Esophagus muscularis mucosa (tissue), 4 donors: ENCODE data around the gene OR2B2. TPM values are rescaled to one million over a fixed set of nuclear protein-coding genes. Genes with fewer than 3 reads are reported as not detected.

Experiments used
- DNase-seq: peaks from one replicate; pipeline ENCODE4 v3.0.0-alpha.2; 2017; ENCODE audit errors: extremely low spot score
- H3K27ac ChIP-seq, 4 donors: fragments of 200-600 bp; sonication (generic); replicated peaks in 1 of 4; 1 replicate in 3 of 4; 2 replicates in 1 of 4; pipeline ENCODE4 v1.5.1; 2016 to 2019; ENCODE audit warnings: mild to moderate bottlenecking in 1 of 4
- H3K27me3 ChIP-seq, 4 donors: fragments of 200-600 bp; sonication (generic); one replicate each; pipeline versions ENCODE4 v1.5.1 to v1.6.0; 2016 to 2019
- H3K36me3 ChIP-seq, 4 donors: fragments of 200-600 bp; sonication (generic); one replicate each; pipeline ENCODE4 v1.5.1; 2016 to 2019
- H3K4me1 ChIP-seq, 4 donors: fragments of 200-600 bp; sonication (generic); one replicate each; pipeline ENCODE4 v1.5.1; 2016 to 2019
- H3K4me3 ChIP-seq, 4 donors: fragments of 200-600 bp; sonication (generic); 1 replicate in 2 of 4; 2 replicates in 2 of 4; pipeline ENCODE4 v1.5.1; 2016 to 2019; ENCODE audit warnings: mild to moderate bottlenecking in 4 of 4, moderate library complexity in 1 of 4
- H3K9me3 ChIP-seq, 4 donors: fragments of 200-600 bp; sonication (generic); 1 replicate in 3 of 4; 2 replicates in 1 of 4; pipeline ENCODE4 v1.5.1; 2016 to 2019
- CTCF ChIP-seq, 3 experiments: fragments of 200-600 bp in 2 of 3; fragments of 450-650 bp in 1 of 3; sonication (generic) in 2 of 3; IDR thresholded peaks; one replicate each; pipeline ENCODE4 v1.5.1; 2017 to 2019; ENCODE audit warnings: antibody characterized with exemption in 3 of 3, mild to moderate bottlenecking in 2 of 3, moderate library complexity in 1 of 3
- EP300 ChIP-seq: sonication (generic); formaldehyde crosslinking; IDR thresholded peaks from one replicate; pipeline ENCODE4 v1.6.1; 2017; ENCODE audit warnings: antibody characterized with exemption
- POLR2A ChIP-seq: fragments of 450-650 bp; IDR thresholded peaks from one replicate; pipeline ENCODE4 v1.6.1; 2017; ENCODE audit warnings: antibody characterized with exemption, moderate library complexity, mild to moderate bottlenecking, low read depth
- POLR2AphosphoS5 ChIP-seq, 2 donors: sonication (generic); formaldehyde crosslinking; IDR thresholded peaks; one replicate each; pipeline ENCODE4 v1.6.1; 2017; ENCODE audit warnings: antibody characterized with exemption in 2 of 2
- WGBS: methylation state at CpG from one replicate; pipeline ENCODE4 v1.1.5; 2018; 5-methylcytosine and 5-hydroxymethylcytosine counted together
- intact Hi-C: fragments of 100-400 bp; cut with DNase I; formaldehyde crosslinking; loops from one replicate; pipeline ENCODE4 v1.15.1; 2023
- total RNA-seq, 4 donors: library from RNA; depleted of rRNA; stranded (reverse); fragments of >200 nt; gene quantifications; one replicate each; pipeline versions ENCODE4 v1.1.0 to v1.2.1, GENCODE V29; 2016

OR2B2 gene
- total RNA-seq, 4 donors from 2014 or later = not detected

DNA sequence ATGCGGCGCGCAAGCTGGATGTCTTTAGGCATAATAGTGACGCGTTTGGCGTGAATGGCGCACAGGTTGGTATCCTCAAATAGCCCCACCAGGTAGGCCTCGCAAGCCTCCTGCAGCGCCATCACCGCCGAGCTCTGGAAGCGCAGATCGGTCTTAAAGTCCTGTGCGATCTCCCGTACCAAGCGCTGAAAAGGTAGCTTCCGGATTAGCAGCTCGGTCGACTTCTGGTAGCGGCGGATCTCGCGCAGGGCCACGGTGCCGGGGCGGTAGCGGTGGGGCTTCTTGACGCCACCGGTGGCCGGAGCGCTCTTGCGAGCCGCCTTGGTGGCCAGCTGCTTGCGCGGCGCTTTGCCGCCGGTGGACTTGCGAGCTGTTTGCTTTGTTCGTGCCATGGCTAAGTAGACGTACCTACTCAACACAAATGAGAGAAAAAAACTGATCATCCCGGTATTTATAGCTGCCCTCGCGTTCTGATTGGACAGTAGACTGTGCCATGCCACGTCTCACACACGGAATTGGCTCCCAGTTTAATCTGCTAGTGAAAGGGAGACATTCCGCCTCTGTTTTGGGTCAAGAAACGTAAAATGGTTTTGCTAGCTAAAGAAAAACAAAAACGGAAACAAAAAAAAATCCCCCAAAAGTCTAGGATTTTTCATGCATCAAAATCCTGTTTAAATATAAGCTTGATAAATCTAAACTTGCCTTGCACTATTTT lies 40.1 kb downstream of the OR2B2 start:
- TF ChIP-seq EP300 (no peak), POLR2AphosphoS5 (IDR thresholded peaks at IDR 0.05) (peak; percentile 78 to 87), CTCF (IDR thresholded peaks at IDR 0.05) (no peak), POLR2A (peak; percentile 53)
- 1% methylated on average over 48 of the region's 49 CpGs for WGBS
- intact Hi-C loops = no loop called here

DNA sequence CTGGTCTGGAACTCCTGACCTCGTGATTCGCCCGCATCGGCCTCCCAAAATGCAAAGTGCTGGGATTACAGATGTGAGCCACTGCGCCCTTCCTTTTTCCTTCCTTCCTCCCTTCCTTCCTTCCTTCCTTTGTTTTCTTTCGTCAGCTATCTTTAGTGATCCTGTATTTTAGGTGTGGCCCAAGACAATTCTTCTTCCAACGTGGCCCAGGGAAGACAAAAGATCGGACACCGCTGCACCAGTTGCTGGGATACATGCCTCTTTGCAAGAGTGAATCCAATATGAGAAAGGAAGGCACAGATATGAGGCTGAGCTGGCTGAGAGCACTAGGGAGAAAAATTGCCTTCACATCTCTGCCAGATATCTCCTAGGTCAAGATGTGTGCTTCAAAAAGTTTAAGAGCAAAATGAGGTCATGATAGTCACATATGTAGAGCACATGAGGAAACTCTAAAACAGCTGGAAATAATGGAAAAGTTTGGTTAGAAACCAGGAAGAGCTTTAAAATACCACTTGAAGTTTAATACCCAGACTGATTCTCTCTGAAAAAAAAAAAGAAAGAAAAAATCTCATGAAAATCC lies 41.8 kb downstream of the OR2B2 start:
- H3K4me3 ChIP-seq = no peak overlapping the region
- TF ChIP-seq POLR2AphosphoS5 (IDR thresholded peaks at IDR 0.05) (no peak), POLR2A (no peak), EP300 (no peak), CTCF (IDR thresholded peaks at IDR 0.05) (no peak)
- H3K9me3 ChIP-seq = no peaks in the 10 kb centered on the region
- WGBS = 88% methylated on average over 9 of the region's 9 CpGs
- peaks cover 0 to 89% (median 58%) of the 10 kb centered on the region in 4 donors for H3K27me3 ChIP-seq
- H3K4me1 ChIP-seq = peaks cover 29 to 49% (median 44%) of the 10 kb centered on the region in 4 donors
- intact Hi-C loops = no loop called here
- no peak for DNase-seq
- H3K27ac ChIP-seq = no peak overlapping the region
- H3K36me3 ChIP-seq = no peaks in the 10 kb centered on the region

More for the DNA sequence above, 40.1 kb downstream of the OR2B2 start:
- no peak for DNase-seq
- Histone ChIP-seq H3K9me3 (no peaks in the 10 kb centered on the region), H3K4me3 (peak overlapping the region; percentile 49 to 63 (median 51)), H3K27me3 (peaks cover 0 to 85% (median 51%) of the 10 kb centered on the region in 4 donors), H3K27ac (peak overlapping the region; percentile 16 to 63 (median 56)), H3K4me1 (peaks cover 12 to 32% (median 27%) of the 10 kb centered on the region in 4 donors), H3K36me3 (no peaks in the 10 kb centered on the region)

DNA sequence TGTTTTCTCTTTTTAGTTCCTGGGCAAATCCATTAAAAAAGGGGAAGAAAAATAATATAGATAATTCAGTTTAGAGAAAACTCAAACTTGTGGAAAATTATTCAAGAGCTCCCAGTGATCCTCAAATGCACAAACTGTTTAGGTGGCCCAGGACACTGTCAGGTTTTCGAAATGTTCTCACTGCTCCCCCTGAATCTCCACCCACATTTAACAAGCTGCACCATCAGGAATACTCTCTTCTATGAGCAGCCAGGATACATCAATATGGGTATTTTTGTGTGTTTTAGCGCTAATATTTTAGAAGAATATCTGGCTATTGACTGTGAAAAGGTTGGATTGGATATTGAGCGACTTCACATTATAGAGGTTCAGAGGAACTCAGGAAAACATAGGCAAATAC lies 43.9 kb downstream of the OR2B2 start:
- Histone ChIP-seq H3K4me3 (no peak overlapping the region), H3K9me3 (no peaks in the 10 kb centered on the region), H3K4me1 (peaks cover 39 to 56% (median 51%) of the 10 kb centered on the region in 4 donors), H3K27me3 (peaks cover 0 to 77% (median 52%) of the 10 kb centered on the region in 4 donors), H3K36me3 (no peaks in the 10 kb centered on the region), H3K27ac (no peak overlapping the region)
- no peak for TF ChIP-seq POLR2AphosphoS5 (IDR thresholded peaks at IDR 0.05)
- TF ChIP-seq EP300 = no peak
- no peak for TF ChIP-seq CTCF (IDR thresholded peaks at IDR 0.05)
- TF ChIP-seq POLR2A = no peak
- WGBS = 80% methylated on average over 3 of the region's 3 CpGs
- intact Hi-C loops = no loop called here
- DNase-seq = no peak

DNA sequence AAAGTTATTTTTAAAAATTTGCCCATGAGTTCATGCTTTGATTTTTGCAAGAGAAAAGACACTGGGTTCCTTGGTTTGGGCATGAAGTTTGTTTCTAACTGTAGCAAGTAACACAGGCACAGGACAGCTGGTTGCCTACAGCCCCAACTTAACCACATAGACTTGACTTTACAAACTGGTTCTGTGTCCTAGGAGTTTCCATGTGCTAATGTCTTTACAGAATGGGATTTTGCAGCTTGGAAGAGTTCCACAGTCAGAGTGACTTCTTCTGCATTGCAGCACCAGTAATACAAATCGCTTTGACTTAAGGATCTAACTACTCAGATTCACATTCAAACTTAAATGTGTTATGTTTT lies 44.3 kb downstream of the OR2B2 start:
- DNase-seq = no peak
- intact Hi-C loops = no loop called here
- Histone ChIP-seq H3K27ac (no peak overlapping the region), H3K4me1 (peaks cover 39 to 52% (median 47%) of the 10 kb centered on the region in 4 donors), H3K36me3 (no peaks in the 10 kb centered on the region), H3K4me3 (peak overlapping the region in 1 of 4 donors; percentile 77), H3K27me3 (peaks cover 0 to 73% (median 48%) of the 10 kb centered on the region in 4 donors), H3K9me3 (no peaks in the 10 kb centered on the region)
- 92% methylated on average over 1 of the region's 1 CpG for WGBS
- TF ChIP-seq POLR2AphosphoS5 (IDR thresholded peaks at IDR 0.05) (no peak), POLR2A (no peak), CTCF (IDR thresholded peaks at IDR 0.05) (no peak), EP300 (no peak)
